DMS79 treated with DMSO at 0.1 percent for 48 hours (cell line): ENCODE results near the gene MACROH2A2.

ENCODE experiments used
- DNase-seq: peaks from one replicate; lab custom pipeline; 2025; lab: John Stamatoyannopoulos, UW

Gene MACROH2A2

GRCh38 chr10:70130878-70131559 lies 78.4 kb downstream of the MACROH2A2 start:
- DNase-seq, result no peak

- peak; percentile 8 for DNase-seq
Observed at GRCh38 chr10:70131560-70131937, 78.9 kb downstream of the MACROH2A2 start.

GRCh38 chr10:70132098-70133029 lies 79.7 kb downstream of the MACROH2A2 start, which contains the start of gene AIFM2:
Gene AIFM2, minus strand, starts transcription at chr10:70132825. Its CDS starts 8,741 bp downstream, at chr10:70124084.
- DNase-seq, result peak; percentile 23

- DNase-seq, result no peak
Observed at GRCh38 chr10:70135046-70135445, 82.4 kb downstream of the MACROH2A2 start.

- DNase-seq, result no peak
Observed at GRCh38 chr10:70135684-70136083, 83.0 kb downstream of the MACROH2A2 start.

- DNase-seq, result no peak
Observed at GRCh38 chr10:70137135-70137534, 84.5 kb downstream of the MACROH2A2 start.

- no peak for DNase-seq
Observed at GRCh38 chr10:70137927-70138883, 85.6 kb downstream of the MACROH2A2 start.

GRCh38 chr10:70139151-70139996 lies 86.7 kb downstream of the MACROH2A2 start:
- no peak for DNase-seq

- no peak for DNase-seq
Observed at GRCh38 chr10:70139997-70140250, 87.3 kb downstream of the MACROH2A2 start.

- DNase-seq, result no peak
Observed at GRCh38 chr10:70140297-70140696, 87.7 kb downstream of the MACROH2A2 start.

- DNase-seq, result no peak
Observed at GRCh38 chr10:70142555-70142954, 89.9 kb downstream of the MACROH2A2 start.

- DNase-seq, result no peak
Observed at GRCh38 chr10:70144372-70145110, 91.9 kb downstream of the MACROH2A2 start.

GRCh38 chr10:70145166-70145665 lies 92.6 kb downstream of the MACROH2A2 start:
- no peak for DNase-seq

GRCh38 chr10:70145666-70146488 lies 93.2 kb downstream of the MACROH2A2 start:
- DNase-seq, result no peak

- peak; percentile 88 for DNase-seq
Observed at GRCh38 chr10:70146489-70147258, 94.0 kb downstream of the MACROH2A2 start, which contains the start of gene TYSND1. Gene TYSND1, minus strand, starts transcription at chr10:70146700. Its CDS starts 114 bp downstream, at chr10:70146586.

GRCh38 chr10:70147259-70147625 lies 94.6 kb downstream of the MACROH2A2 start:
- no peak for DNase-seq

GRCh38 chr10:70148516-70148915 lies 95.9 kb downstream of the MACROH2A2 start:
- DNase-seq, result no peak

- no peak for DNase-seq
Observed at GRCh38 chr10:70155255-70155838, 102.7 kb downstream of the MACROH2A2 start.
